NCI-H2196 (cell line): Measurements from ENCODE around the gene PRKG1.

Experiments used
- DNase-seq: peaks from one replicate; lab custom pipeline; 2025; ENCODE audit not compliant: unreplicated experiment; lab: John Stamatoyannopoulos, UW

PRKG1 gene

DNA sequence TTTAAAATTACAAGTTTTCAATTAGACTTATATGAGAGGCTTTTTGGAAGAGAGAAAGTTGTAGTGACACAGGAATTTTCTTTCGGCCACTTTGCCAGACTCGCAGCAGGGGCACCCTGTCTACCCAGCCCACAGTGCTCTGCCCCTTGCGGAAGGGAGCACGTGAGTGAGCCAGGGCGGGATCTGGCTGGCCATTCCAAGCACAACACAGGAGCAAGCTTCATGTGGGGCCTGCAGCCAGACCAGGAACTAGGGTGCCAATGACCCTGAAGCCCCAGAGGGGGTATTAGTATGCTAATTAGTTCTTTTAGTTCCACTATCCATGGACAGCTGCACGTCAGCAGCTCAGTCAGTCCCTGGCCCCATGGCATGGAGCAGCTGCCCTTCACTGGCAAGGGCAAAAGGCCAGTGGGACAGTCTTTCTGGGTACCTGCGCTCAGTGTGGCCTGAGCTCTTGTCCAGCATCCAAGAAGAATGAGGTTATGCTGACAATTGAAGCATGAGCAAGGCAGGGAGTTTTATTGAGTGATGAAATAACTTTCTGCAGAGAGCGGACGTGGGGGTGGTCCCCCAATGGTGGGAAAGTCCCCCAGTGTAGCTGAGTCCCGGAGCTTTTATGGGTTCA, 876.2 kb downstream of the PRKG1 start:
- DNase-seq = no peak

DNA sequence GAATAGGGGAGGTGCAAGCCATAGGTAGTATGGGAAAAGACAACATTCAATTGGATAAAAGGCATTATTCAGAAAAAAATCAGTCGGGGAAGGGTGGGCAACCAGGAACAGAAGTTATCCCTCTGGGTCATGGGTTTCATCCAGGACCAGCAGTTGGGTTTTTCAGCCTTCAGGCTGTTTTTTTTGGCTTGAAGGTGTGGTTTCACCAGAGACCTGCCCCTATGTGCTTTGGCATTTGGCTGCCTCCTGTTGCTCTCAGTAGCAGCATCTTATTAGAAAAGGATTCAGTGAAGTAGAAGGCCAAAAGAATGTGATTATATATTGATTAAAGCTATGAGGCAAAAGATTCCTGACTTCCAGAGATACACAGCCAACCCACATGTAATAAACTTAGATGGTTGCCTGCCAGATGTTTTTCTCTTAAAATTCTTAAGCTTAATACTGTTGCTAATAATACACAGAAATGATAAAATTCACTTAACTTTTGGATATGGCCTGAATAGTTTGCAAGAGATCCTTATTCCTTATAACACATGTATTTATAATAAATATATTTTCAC, 876.8 kb downstream of the PRKG1 start:
- no peak for DNase-seq

DNA sequence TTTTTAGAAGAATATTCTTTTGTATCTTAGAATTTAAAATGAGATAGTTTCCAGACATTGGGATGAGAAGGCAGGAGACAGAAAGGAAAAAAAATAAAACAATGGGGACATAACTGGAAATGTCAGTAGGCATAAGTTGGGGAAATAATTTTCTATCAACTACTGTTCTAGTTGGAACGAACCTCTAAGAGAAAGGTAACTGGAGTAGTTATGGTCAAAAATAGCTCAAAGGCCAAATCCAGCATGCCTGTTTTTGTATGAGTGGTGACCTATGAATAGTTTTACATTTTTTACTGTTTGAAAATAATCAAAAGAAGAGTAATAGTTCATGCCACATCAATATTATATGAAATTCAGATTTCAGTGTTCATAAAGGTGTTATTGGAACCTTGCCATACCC, 877.3 kb downstream of the PRKG1 start:
- no peak for DNase-seq

DNA sequence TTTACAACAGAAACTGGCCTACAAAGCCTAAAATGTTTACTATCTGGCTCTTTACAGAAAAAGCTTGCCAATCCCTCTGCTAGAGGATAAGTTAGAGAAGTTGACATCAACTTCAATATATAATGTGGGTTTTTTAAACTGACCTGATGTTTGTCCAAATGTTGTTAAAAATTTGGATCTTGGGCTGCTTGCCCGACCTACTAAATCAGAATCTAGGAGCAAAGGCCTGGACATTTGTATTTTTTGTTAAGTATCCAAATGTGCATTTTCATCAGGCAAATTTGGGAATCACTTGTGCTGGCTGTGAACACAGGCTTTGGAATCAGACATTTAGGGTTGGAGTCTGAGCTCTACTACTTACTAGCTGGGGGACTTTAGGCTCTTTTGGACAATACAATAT, 877.8 kb downstream of the PRKG1 start:
- no peak for DNase-seq

DNA sequence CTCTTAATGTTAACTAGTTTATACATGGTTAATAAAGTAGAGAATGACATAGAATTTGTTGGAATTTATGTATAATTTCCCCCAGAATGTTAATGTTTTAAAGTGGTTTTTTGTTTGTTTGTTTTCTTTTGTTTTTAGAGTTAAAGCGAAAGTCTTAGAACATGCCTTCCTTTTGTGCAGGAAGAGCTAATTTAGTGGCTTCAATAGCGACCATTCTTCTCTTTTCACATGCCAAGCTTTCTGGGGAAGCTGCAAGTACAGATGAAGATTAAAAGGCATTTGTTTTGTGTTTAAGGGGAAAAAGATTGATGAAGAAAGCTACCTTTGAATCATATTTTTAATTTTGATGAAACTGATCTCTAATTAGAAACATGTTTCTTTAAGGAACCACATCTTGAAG, 881.4 kb downstream of the PRKG1 start:
- DNase-seq = no peak

DNA sequence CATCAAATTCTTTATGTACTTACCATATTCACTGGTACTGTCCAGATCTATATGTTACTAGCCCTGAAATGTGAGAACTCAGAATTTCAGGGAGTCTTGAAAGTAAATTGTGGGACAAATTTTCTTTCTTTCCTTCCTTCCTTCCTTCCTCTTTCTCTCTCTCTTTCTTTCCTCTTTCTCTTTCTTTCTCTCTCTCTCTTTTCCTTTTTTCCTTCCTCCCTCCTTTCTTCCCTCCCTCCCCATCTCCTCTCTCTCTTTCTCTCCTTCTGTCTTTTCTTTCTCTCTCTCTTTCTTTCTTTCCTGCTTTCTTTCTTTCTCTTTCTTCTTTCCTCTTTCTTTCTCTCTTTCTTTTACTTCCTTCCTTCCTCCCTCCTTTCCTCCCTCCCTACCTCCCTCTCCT, 882.5 kb downstream of the PRKG1 start:
- no peak for DNase-seq

DNA sequence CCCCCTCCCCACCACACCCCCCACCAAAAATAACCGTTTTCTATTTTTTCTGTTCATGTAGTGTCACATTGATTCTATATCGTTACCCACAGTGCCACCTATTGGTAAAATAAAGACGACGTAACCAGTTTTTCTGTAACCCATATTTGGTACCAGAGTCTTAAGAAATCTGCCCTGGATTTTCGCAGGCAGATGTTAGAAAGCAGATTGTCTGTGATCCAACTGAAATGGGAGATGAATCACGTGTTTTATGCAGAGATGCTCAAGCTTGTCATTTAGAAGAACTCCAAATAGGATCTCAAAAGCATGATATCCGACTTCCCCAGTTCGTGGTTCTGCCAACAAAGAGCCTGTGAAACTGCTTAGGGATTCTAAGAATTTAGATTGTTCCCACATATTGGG, 886.2 kb downstream of the PRKG1 start:
- DNase-seq = peak; percentile 7

DNA sequence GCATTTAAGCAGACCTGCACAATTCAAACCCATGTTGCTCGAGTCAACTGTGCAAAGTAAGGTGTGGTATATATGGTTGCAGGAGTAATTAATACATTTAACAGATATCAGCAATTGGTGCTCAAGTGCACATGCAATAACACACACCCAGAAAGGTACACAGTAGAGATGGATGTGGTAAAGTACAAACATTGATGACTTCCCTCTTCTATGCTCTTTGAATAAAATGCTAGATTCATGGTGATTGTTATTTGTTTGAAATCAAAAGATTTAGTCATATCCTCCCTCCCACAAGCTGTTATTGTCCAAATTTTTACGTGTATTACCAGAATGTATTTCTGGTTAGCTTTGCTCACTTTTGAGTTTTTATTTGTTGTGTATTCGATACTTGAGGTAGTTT, 887.1 kb downstream of the PRKG1 start:
- DNase-seq = no peak

DNA sequence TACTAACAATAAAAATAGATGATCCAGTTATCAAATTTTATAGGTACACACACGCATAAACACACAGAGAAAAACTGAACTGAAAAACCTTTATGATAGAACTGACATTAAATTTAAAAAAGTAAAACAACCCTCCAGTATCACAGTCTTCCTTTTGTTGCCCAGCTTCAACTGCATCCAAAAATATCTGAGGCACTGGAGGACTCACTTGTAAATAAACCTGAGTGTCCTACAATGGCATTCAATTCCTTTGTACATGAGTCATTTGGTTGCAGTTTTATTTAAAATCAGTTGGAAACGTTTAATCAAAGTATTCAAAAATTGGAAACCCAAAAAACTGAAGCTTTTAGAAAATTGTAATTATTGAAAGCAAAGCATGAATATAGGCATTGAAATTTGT, 890.3 kb downstream of the PRKG1 start:
- DNase-seq = no peak

DNA sequence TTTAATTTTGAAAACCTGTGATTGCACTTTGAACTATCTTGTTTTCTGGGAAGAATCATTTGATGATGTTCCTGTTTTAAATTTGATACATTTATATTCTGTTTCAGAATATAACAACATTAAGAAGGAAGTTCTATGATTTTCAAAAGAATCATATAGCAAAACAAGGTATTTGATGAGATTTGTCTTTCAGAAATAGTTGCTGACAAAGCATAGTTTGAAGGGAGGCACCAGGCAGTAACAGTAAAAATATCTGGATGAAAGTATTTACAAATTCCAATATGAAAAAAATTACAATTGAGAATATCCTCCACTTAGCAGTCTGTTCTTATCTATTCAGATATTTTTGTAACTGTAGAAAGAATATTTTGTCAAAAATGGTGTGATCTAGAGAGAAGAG, 891.2 kb downstream of the PRKG1 start:
- DNase-seq = no peak

DNA sequence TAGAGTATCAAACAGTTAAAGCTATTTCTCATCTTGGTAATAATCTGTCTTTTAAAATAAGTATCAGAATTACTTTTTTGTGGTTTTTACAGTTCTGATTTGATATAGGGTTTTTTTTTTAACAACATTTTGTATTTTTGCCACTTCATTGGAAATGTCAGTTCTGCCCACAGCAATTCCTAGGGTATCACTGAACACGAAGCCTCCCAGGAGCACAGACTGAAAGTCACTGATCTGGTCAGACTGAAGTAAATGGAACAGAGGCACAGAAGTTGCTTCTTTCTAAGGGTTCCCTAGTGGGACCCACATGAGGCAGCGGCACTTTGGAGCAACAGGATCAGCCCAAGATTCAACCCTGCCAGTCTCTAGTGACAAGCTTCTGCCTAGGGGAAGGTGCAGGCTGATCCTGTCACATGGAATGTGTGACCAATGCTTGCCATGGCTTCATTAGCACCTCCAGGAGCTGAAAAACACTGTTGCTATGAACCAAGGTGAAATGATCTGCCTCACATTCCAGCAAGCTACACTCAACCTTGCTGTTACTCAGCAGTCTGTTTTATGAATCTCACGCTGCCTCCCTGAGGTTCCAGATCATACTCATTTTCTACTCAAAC, 898.6 kb downstream of the PRKG1 start:
- DNase-seq = no peak

DNA sequence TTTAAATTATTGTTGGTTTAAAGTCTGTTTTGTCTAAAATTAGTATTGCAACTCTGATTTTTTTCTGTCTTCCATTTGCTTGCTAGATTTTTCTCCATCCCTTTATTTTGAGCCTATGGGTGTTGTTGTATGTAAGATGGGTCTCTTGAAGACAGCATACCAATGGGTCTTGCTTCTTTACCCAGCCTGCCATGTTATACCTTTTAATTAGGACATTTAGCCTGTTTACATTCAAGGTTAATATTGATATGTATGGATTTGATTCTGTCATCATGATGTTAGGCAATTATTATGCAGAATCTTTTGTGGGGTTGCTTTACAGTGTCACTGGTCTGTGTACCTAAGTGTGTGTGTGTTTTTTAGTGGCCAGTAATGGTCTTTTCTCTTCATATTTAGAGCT, 906.5 kb downstream of the PRKG1 start:
- DNase-seq = no peak

DNA sequence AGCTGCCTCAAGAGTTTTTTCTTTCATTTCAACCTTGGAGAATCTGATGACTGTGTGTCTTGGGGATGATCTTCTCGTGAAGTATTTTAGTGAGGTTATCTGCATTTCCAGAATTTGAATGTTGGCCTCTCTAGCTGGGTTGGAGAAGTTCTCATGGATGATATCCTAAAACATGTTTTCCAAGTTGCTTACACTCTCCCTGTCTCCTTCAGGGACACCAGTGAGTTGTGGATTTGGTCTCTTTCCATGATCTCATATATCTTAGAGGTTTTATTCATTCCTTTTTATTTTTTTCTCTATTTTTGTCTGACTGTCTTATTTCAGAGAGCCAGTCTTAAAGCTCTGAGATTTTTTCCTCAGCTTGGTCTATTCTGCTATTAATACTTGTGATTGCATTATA, 907.4 kb downstream of the PRKG1 start:
- no peak for DNase-seq

DNA sequence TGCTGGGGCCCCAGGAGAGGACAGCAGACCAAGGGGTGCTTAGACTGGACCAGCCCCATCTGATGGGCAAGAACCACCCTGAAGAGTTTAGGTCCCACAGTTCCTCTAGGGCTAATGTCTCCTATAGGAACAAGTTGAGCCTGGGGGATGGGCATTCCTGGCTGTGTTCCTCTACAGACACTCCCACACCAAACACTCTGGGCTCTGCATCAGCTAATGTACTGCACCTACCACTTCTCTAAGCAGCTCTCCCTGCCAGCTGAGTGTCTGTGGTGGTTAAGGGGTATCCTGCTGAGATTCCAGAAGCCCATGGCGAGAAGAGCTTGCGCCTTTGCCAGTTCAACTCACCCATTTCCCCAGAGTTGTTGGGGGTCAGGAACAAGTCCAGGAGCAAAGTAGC, 909.2 kb downstream of the PRKG1 start:
- DNase-seq = no peak

DNA sequence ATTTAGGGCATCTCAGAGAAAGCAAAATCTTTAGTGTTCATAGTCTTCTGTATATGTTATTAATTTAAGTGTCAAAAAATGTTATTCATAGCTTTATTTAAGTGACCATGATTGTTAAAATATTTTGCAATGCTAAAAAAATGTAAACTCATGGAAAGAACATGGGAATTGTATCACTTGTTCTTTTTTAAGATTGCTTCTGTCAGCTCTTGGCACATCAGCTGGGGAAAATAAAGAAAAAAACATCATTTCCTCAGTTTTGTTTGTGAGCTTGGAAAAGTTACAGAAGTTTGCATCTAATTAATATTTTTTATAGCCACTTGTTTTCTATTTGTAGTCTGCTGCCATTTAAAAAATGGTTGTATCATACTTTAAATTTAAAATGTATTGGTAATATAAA, 911.0 kb downstream of the PRKG1 start:
- no peak for DNase-seq

DNA sequence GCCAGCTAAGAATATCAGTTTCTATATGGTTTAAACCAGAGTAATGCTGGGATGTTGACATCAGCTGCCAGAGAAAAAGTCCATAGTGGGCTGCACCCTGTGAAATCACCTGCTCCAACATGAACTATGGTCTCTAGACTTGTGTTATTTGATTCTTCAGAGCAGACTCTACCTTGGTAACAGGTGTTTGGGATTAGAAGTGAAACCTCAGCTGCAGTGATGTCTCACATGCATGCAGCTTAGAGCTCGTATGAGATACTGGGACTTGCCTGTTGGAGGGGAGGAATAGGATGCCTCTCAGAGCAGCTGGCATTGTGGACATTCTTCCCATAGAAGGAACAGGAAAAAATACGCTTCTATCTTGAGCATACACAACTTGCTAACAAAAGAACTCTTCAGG, 912.2 kb downstream of the PRKG1 start:
- no peak for DNase-seq

DNA sequence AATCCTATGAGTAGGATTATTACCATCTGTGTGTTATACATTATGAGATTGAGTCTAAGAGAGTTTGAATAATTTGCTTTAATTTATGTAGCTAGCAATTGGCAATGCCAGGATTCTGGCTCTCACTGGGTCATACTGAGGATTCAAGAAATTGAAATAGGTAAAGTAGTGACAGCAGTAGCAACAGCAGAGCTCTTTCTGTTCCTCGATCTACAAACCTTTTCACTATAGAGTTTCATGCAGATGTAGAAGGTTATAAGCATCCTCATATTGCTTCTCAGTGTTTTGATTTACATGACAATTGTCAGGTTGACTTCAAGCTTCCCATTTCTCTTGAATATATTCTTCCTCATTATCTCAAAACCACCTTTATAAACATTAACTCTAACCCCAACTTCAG, 919.2 kb downstream of the PRKG1 start:
- no peak for DNase-seq

DNA sequence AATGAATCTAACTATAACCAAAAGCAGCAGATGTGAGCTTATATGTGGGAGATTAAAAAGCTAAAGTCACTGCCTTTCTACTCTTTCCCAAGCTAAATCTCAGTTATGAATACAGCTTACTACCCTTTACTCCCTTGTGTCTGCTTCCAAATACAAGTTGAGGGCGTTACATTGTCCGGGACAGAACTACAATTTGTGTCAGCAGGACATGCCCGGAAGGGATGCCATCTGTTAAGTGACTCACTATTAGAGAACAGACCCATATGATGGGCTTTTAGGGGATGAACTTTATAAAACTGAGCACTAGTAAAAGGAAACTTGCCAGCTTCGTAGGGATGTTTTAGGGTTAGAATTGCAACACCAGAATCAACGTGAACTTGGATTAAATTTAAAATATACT, 924.8 kb downstream of the PRKG1 start:
- no peak for DNase-seq

DNA sequence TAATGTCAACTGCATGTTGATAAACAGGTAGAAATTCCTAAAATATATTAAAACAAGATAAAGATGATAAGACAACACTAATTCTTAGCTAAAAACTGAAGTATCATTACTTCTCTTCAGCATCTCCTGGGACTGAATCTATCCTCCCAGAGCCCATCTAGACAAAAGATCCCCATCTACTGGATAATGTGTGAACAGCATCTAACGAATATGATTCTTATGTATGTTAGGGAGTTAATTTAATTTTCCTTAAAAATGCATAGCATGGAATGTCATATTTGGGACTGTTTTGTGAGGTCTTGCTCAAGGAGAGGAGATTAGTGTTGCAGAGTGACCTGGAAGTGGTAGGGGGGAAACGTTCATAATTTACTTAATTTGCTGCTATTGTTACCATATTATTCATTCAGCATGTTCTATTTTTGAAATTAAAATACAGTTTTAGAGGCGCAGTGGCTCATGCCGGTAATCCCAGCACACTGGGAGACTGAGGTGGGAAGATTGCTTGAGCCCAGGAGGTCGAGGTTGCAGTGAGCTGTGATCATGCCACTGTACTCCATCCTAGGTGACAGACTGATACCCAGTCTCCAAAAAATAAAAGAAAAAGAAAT, 930.2 kb downstream of the PRKG1 start:
- DNase-seq = no peak

DNA sequence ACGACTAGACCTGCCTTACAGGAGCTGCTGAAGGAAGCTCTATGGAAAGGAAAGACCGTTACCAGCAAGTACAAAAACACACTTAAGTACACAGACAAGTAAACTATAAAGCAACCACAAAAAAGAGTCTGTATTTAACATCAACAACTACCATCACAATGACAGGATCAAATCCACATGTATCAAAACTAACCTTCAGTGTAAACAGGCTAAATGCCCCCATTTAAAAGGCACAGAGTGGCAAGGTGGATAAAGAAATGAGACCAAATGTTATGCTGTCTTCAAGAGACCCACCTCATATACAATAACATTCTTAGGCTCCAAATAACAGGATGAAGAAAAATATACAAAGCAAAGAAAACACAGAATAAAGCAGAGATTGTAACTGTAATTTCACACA, 932.8 kb downstream of the PRKG1 start:
- DNase-seq = no peak

DNA sequence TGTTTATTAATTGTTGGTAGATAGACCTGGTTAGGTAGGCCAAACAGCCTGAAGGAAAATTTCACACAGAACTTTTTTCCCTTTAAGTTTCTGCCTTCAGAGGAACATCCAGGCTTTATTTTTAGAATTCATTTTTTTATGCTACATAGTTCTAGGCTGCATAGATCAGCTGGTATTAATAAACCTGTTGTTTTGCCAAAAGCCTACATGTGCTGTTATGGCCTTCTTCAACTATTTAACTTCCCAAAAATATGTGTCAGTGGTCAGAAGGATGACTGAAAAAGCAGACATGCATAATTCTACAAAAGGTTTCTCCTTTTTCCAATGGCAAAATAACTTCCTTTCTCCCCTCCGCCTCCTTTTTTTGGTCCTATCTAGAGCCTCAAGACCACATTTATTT, 936.8 kb downstream of the PRKG1 start:
- DNase-seq = no peak

DNA sequence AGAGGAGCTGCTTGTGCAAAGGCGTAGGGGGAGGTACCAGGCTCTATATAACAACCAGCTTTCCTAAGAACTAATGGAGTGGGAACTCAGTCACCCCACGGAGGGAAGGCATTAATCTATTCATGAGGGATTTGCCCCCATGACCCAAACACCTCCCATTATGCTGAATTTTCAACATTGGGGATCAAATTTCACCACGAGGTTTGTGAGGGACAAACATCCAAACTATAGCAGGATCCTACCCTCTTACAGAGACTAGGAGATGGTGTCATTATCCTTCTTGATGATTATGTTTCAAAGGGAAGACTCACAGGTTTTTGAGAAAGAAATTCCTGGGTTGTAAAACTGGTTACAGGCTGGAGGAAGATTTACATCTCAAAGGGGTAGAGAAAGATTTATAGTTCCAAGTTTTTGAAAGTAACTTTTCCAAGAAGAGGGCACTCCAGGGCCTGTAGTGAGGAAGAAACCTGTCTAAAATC, 944.8 kb downstream of the PRKG1 start:
- DNase-seq = no peak
